Skeletal muscle tissue (tissue), 4 donors: Measurements from ENCODE around the gene ZNF385D. TPM values are rescaled to one million over a fixed set of nuclear protein-coding genes. Genes with fewer than 3 reads are reported as not detected.
A peak's percentile ranks its signal among the peaks of the same experiment; 100 is the strongest.

Experiments used
- H3K27ac ChIP-seq: one replicate; pipeline ENCODE4 v1.7.0; 2013; ENCODE audit warnings: mild to moderate bottlenecking, low read depth, low read length, inconsistent platforms
- H3K27me3 ChIP-seq, 3 donors: one replicate each; pipeline ENCODE4 v1.7.0; 2013; ENCODE audit warnings: low read length in 3 of 3; ENCODE audit not compliant: control insufficient read depth in 3 of 3, insufficient read depth in 3 of 3
- H3K36me3 ChIP-seq, 3 donors: one replicate each; pipeline ENCODE4 v1.7.0; 2013; ENCODE audit warnings: low read length in 3 of 3; ENCODE audit not compliant: control insufficient read depth in 3 of 3, insufficient read depth in 3 of 3
- H3K4me1 ChIP-seq, 3 donors: one replicate each; pipeline ENCODE4 v1.7.0; 2013; ENCODE audit warnings: low read length in 3 of 3, mild to moderate bottlenecking in 3 of 3; ENCODE audit not compliant: control insufficient read depth in 3 of 3, insufficient read depth in 3 of 3
- H3K4me3 ChIP-seq, 3 donors: one replicate each; pipeline ENCODE4 v1.7.0; 2013; ENCODE audit warnings: low read length in 3 of 3
- H3K9ac ChIP-seq, 3 donors: one replicate each; pipeline ENCODE4 v1.7.0; 2013; ENCODE audit warnings: low read length in 3 of 3, mild to moderate bottlenecking in 3 of 3, moderate library complexity in 2 of 3, low read depth in 1 of 3
- H3K9me3 ChIP-seq, 3 donors: one replicate each; pipeline ENCODE4 v1.7.0; 2013; ENCODE audit warnings: low read length in 3 of 3; ENCODE audit not compliant: control insufficient read depth in 3 of 3
- total RNA-seq: library from RNA; depleted of rRNA; stranded (reverse); fragments of >200 nt; gene quantifications from one replicate; pipeline ENCODE4 v1.2.3, GENCODE V29; 2014
- donor health status: Osteomylitis.

ZNF385D gene
- total RNA-seq, 1 donor from 2014 or later = 9.4 TPM

DNA sequence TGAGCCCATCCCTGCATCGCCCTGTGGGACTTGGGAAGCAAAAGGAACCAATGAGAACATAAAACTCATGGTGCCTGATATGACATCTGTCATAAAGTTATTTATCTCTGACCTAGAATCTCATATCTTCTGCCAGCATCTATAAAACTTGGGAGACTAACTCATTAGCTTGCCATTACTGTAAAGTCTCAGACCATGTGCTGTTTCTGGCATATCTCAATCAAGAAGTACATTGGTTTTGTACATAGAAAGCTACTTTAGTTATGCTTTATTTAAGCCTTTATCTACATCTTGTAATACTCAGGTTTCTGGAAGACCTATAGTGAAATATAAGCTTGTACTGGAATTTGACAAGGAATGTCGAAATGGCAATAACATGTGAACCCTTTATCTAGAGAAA, 112.5 kb downstream of the ZNF385D start:
- Histone ChIP-seq H3K27ac (no peak overlapping the region), H3K4me3 (no peak overlapping the region), H3K27me3 (no peaks in the 10 kb centered on the region), H3K9ac (no peak overlapping the region), H3K4me1 (peaks cover 0 to 5% (median 0%) of the 10 kb centered on the region in 3 donors), H3K36me3 (no peaks in the 10 kb centered on the region), H3K9me3 (no peaks in the 10 kb centered on the region)

DNA sequence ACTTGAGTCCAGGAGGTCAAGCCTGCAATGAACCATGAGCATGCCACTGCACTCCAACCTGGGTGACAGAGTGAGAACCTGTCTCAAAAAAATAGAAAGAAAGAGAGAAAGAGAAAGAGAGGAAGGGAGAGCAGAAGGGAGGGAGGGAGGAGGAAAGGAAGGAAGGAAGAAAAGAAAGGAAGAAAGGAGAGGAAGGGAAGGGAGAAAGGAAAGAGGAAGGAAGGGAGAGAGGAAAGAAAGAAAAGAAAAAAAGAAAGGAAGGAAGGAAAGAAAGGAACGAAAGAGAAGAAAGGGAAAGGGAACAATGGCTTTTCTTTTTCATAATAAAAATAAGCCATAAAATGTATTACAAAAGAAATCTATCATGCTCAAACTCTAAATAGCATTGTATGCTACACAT, 116.9 kb downstream of the ZNF385D start:
- Histone ChIP-seq H3K27me3 (no peaks in the 10 kb centered on the region), H3K4me3 (no peak overlapping the region), H3K9me3 (no peaks in the 10 kb centered on the region), H3K4me1 (no peaks in the 10 kb centered on the region), H3K36me3 (no peaks in the 10 kb centered on the region), H3K27ac (no peak overlapping the region), H3K9ac (no peak overlapping the region)

DNA sequence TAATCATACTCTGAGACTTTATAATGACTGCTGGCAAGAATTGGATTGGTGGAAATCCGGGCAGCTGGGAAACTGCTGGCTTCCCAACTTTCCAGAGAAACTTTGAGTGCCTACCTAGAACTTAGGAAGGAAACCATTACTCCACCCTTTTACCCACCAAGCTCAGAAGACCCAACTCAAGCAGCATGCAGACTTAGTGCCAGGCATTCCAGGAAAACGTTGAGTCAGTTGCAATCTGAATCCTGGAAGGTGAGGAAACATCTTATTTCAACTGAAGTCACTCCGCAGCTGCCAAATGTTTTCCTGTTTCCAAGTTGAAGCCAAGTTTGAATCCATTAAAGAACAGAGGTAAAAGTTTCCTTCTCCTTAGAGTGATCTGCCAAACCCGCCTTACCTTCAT, 126.5 kb downstream of the ZNF385D start:
- Histone ChIP-seq H3K4me3 (no peak overlapping the region), H3K36me3 (no peaks in the 10 kb centered on the region), H3K27me3 (no peaks in the 10 kb centered on the region), H3K9me3 (no peaks in the 10 kb centered on the region), H3K27ac (peak overlapping the region; percentile 72), H3K9ac (no peak overlapping the region), H3K4me1 (peaks cover 3 to 11% (median 5%) of the 10 kb centered on the region in 3 donors)

DNA sequence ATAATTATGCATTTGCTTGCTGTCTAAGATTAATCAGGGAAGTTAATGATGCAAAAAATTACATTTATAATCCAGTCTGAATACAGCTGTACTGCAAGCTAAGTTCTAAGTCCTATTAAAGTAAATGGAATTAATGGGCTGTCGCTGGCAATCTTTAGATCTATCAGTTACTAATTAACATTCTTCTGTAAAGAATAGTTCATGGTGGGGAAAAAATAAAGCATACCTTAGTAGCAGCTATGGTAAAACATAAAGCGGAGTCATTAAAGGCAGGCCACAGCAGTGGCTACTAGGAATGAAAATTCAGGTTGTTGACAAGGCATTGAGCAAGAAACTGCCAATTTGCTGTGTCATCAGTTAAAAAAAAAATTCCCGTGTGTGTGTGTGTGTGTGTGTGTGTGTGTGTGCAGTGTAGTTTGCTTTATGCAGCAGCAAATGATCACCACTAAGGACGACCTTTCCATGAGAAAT, 129.8 kb downstream of the ZNF385D start:
- no peak overlapping the region for H3K4me3 ChIP-seq
- no peak overlapping the region for H3K27ac ChIP-seq
- no peaks in the 10 kb centered on the region for H3K27me3 ChIP-seq
- no peak overlapping the region for H3K9ac ChIP-seq
- peaks cover 3 to 11% (median 5%) of the 10 kb centered on the region in 3 donors for H3K4me1 ChIP-seq
- no peaks in the 10 kb centered on the region for H3K9me3 ChIP-seq
- H3K36me3 ChIP-seq = no peaks in the 10 kb centered on the region

DNA sequence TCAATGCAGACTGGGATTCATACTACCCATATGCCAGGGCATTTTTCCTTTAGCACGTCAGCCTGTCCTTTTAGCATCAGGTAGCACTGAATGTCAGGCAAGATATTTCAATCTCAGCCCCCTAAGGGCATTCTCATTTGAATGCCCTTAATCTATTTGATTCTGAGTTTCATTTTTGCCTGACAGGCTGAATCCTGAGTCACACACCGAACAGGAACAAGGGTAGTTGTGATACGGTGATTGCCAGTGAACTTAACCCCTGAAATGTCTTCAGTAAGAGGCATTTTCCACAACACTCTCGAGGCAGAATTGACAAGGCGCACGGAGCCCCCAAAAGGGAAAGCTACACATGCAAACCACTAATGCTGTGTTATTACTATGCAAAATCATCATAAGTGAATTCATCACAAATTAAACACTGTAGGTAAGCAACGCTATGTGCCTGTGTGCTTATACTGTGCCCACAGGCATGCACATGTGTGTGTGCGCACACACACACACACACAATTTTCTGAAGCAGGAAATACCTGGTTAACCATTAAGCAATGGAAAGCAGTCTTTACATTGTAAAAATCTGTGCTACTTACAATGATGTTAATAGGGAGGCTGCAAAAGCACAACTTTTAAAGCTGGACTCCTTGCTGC, 130.4 kb downstream of the ZNF385D start:
- Histone ChIP-seq H3K27me3 (no peaks in the 10 kb centered on the region), H3K9ac (no peak overlapping the region), H3K4me3 (no peak overlapping the region), H3K9me3 (no peaks in the 10 kb centered on the region), H3K36me3 (no peaks in the 10 kb centered on the region), H3K27ac (no peak overlapping the region), H3K4me1 (peaks cover 3 to 11% (median 5%) of the 10 kb centered on the region in 3 donors)

DNA sequence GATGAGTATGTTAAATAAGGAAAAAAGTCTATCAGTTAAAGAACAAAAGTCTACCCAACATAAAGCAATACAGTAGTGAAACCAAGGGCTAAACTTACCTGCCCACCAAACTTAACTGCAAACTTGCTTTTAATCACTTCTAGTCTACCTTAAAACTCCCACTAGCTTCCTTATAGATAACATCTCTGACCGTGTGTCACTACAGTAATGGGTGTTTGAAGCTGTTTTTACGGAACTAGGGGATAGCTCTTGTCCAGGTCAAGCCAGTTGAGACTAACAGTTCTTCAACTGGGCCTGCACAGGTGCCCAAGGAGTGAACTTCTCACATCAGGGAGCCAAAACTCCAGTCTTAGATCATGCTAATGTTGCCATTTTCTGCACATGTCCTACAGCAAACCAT, 132.3 kb downstream of the ZNF385D start:
- H3K36me3 ChIP-seq = peaks cover 0 to 2% (median 0%) of the 10 kb centered on the region in 3 donors
- H3K4me1 ChIP-seq = peaks cover 3 to 5% (median 4%) of the 10 kb centered on the region in 3 donors
- no peak overlapping the region for H3K9ac ChIP-seq
- H3K4me3 ChIP-seq = no peak overlapping the region
- H3K27me3 ChIP-seq = no peaks in the 10 kb centered on the region
- H3K9me3 ChIP-seq = no peaks in the 10 kb centered on the region
- H3K27ac ChIP-seq = no peak overlapping the region

DNA sequence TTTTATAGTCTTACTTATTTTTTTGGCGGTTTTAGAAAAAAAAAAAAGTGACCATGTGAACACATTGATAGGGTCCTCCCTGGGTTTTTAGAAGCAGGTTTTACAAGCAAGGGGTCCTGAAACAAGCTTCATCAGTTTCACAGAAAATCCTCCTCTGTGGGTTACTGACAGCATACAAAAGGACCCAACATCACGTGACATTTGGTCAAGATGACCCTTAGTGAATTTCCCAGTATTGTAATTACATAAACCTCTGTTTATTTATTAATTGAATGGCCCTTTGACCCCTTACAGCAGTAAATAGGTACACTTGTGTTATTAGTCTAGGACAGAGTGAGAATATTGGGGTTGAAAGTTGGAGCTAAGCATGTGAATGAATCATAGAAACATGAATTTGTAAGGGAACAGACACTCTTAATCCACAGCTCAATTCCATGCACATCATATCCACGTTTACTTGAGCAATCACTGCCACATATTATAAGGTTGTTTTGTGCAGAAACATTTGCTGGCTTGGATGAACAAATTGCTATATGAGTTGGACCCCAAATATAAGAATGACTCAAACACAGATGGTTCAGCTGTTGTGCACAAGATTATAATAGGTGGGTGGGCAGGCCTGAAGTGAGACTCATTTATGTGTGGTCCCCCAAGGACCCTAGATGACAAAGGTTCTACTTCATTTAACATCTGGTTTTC, 137.5 kb downstream of the ZNF385D start:
- Histone ChIP-seq H3K4me3 (no peak overlapping the region), H3K9ac (no peak overlapping the region), H3K27me3 (no peaks in the 10 kb centered on the region), H3K27ac (no peak overlapping the region), H3K4me1 (no peaks in the 10 kb centered on the region), H3K9me3 (no peaks in the 10 kb centered on the region), H3K36me3 (peaks cover 0 to 2% (median 0%) of the 10 kb centered on the region in 3 donors)

DNA sequence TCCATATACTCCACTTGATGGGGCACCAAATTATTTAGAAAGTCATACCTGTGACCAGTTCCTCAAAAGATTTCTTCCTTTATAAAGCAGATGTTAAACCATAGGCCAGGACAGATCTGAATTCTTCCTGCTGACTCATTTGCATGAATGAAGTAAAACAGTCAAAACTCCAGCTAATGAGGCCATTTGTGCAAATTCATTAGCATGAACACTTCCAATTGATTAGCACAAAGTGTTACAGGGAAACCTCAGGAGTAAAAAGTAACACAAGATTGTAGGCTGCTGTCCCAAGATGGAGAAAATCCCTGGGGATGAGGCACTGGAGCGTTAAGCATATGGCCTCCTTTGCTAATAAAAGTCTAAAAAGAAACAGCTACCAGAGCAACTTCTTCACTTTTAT, 149.8 kb downstream of the ZNF385D start:
- Histone ChIP-seq H3K4me1 (no peaks in the 10 kb centered on the region), H3K9ac (no peak overlapping the region), H3K4me3 (no peak overlapping the region), H3K9me3 (no peaks in the 10 kb centered on the region), H3K36me3 (no peaks in the 10 kb centered on the region), H3K27ac (no peak overlapping the region), H3K27me3 (no peaks in the 10 kb centered on the region)

DNA sequence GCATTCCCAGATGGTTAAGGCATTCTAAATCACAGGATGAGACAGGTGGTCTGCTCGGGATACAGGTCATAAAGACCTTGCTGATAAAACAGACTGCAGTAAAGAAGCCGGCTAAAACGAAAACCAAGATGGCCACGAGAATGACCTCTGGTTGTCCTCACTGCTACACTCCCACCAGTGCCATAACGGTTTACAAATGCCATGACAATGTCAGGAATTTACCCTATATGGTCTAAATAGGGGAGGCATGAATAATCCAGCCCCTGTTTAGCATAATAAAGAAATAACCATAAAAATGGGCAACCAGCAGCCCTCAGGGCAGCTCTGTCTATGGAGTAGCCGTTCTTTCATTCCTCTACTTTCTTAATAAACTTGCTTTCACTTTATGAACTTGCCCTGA, 151.1 kb downstream of the ZNF385D start:
- Histone ChIP-seq H3K9me3 (no peaks in the 10 kb centered on the region), H3K27ac (no peak overlapping the region), H3K36me3 (no peaks in the 10 kb centered on the region), H3K4me1 (no peaks in the 10 kb centered on the region), H3K4me3 (no peak overlapping the region), H3K9ac (no peak overlapping the region), H3K27me3 (no peaks in the 10 kb centered on the region)

DNA sequence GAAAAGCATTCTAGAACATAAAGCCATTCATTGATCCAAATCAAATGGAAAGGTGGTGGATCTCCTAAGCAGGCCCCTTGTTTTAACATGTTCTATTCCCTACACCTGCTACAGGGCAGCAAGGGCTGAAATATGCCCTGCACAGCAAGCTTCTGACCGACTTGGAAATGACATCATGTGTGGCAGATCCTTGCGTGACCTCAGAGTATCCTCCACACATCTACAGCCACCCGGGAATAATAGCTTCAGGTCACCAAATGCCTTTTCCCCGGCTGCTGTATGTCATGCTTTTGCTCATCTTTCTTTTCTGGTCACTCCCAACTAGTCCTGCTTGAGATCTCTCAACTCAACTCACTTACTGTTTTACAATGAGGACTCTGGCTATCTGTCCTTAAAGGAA, 158.2 kb downstream of the ZNF385D start:
- no peaks in the 10 kb centered on the region for H3K36me3 ChIP-seq
- no peak overlapping the region for H3K4me3 ChIP-seq
- H3K9me3 ChIP-seq = no peaks in the 10 kb centered on the region
- no peak overlapping the region for H3K9ac ChIP-seq
- no peaks in the 10 kb centered on the region for H3K27me3 ChIP-seq
- no peaks in the 10 kb centered on the region for H3K4me1 ChIP-seq
- no peak overlapping the region for H3K27ac ChIP-seq
